GM12878 (cell line): ENCODE results near the gene IFT172. TPM values are rescaled to one million over a fixed set of nuclear protein-coding genes. Genes with fewer than 3 reads are reported as not detected.

ENCODE experiments used
- ASH2L ChIP-seq: fragments of 300-600, 200-600 bp; sonication (generic); IDR thresholded peaks from 2 replicates; pipeline ENCODE4 v1.6.1; 2017; ENCODE audit warnings: low read depth, mild to moderate bottlenecking, borderline replicate concordance
- BACH1 ChIP-seq: fragments of 450-650 bp; IDR thresholded peaks from 2 replicates; pipeline ENCODE4 v1.6.1; 2017; ENCODE audit warnings: mild to moderate bottlenecking, borderline replicate concordance
- BMI1 ChIP-seq: fragments of 450-650 bp; IDR thresholded peaks from 2 replicates; pipeline ENCODE4 v1.6.1; 2016; ENCODE audit warnings: mild to moderate bottlenecking, moderate library complexity, borderline replicate concordance
- BRCA1 ChIP-seq: IDR thresholded peaks from 2 replicates; pipeline ENCODE4 v1.6.1; 2011; ENCODE audit warnings: low read depth, low read length, improper control_type of control experiment
- E2F4 ChIP-seq: IDR thresholded peaks from 2 replicates; pipeline ENCODE4 v1.6.1; 2012; ENCODE audit warnings: low read depth, low read length, improper control_type of control experiment
- EZH2 ChIP-seq: IDR thresholded peaks from 2 replicates; pipeline ENCODE4 v1.6.1; 2012; ENCODE audit warnings: low read depth, mild to moderate bottlenecking, control low read depth, inconsistent platforms, low read length, borderline replicate concordance; ENCODE audit not compliant: control insufficient read depth
- HCFC1 ChIP-seq: fragments of 150-350 bp; IDR thresholded peaks from 2 replicates; pipeline ENCODE4 v1.6.1; 2014; ENCODE audit warnings: low read length
- MEF2B ChIP-seq: fragments of 450-650 bp; IDR thresholded peaks from 2 replicates; pipeline ENCODE4 v1.6.1; 2018; ENCODE audit warnings: mild to moderate bottlenecking, moderate library complexity; ENCODE audit not compliant: partially characterized antibody, poor library complexity, severe bottlenecking
- MTA3 ChIP-seq: IDR thresholded peaks from 2 replicates; pipeline ENCODE4 v1.6.1; 2012; ENCODE audit warnings: low read length, inconsistent platforms, borderline replicate concordance
- NFXL1 ChIP-seq: fragments of 450-650 bp; IDR thresholded peaks from 2 replicates; pipeline ENCODE4 v1.6.1; 2017; ENCODE audit warnings: antibody characterized with exemption, mild to moderate bottlenecking, borderline replicate concordance
- RELA ChIP-seq: fragments of 450-650 bp; IDR thresholded peaks from 2 replicates; pipeline ENCODE4 v1.8.0; 2014; ENCODE audit warnings: borderline replicate concordance; ENCODE audit not compliant: partially characterized antibody
- RUNX3 ChIP-seq: IDR thresholded peaks from 2 replicates; pipeline ENCODE4 v1.6.1; 2012; ENCODE audit warnings: low read length, inconsistent platforms
- SP1 ChIP-seq: IDR thresholded peaks from one replicate; pipeline ENCODE4 v1.6.1; 2011; ENCODE audit warnings: low read depth, low read length
- SREBF2 ChIP-seq: IDR thresholded peaks from 2 replicates; pipeline ENCODE4 v1.6.1; 2012; ENCODE audit warnings: mild to moderate bottlenecking, low read length
- STAT3 ChIP-seq: IDR thresholded peaks from 2 replicates; pipeline ENCODE4 v1.6.1; 2011; ENCODE audit warnings: low read depth, low read length, improper control_type of control experiment
- USF1 ChIP-seq: IDR thresholded peaks from 2 replicates; pipeline ENCODE4 v1.6.1; 2011; ENCODE audit warnings: borderline replicate concordance, low read depth, mild to moderate bottlenecking, moderate library complexity, mixed read lengths, low read length; ENCODE audit not compliant: insufficient read depth; ENCODE audit errors: extremely low read length
- ZBED1 ChIP-seq: IDR thresholded peaks from 2 replicates; pipeline ENCODE4 v1.6.1; 2016; ENCODE audit warnings: borderline replicate concordance
- polyA plus RNA-seq, 11 experiments: library from polyadenylated mRNA; depleted of rRNA in 4 of 11; unstranded in 6 of 11; stranded (reverse) in 5 of 11; fragments of >200 nt; fragmentation: Nextera tagmentation in 4 of 11; fragmentation: Illumina TruSeq in 1 of 11; extraction: Ambion mirVana in 4 of 11; extraction: Trizol in 1 of 11; gene quantifications; 1 replicate in 1 of 11; 2 replicates in 10 of 11; pipeline versions ENCODE4 v1.2.1 to v1.2.3, GENCODE V29; 2011 to 2016; ENCODE audit warnings: inconsistent platforms in 2 of 11, missing spikeins in 2 of 11, low read depth in 1 of 11
- total RNA-seq, 4 experiments: library from RNA; depleted of rRNA in 3 of 4; stranded (reverse); fragments of >200 nt in 3 of 4; fragmentation: Illumina TruSeq in 1 of 4; extraction: Trizol in 1 of 4; gene quantifications; 2 replicates each; pipeline versions ENCODE4 v1.2.1 to v1.2.3, GENCODE V29; 2013 to 2021
- TF ChIP-seq, protein P1 (sequence below): fragments of 450-650 bp; conservative IDR thresholded peaks from 2 replicates; pipeline ENCODE4 v1.6.1; 2017; ENCODE audit warnings: mild to moderate bottlenecking, moderate library complexity
- TF ChIP-seq, protein P2 (sequence below): IDR thresholded peaks from 2 replicates; pipeline ENCODE4 v1.6.1; 2011; ENCODE audit warnings: low read depth, low read length, improper control_type of control experiment, borderline replicate concordance
- TF ChIP-seq, protein P3 (sequence below): IDR thresholded peaks from 2 replicates; pipeline ENCODE4 v1.6.1; 2011; ENCODE audit warnings: low read depth, mild to moderate bottlenecking, low read length, moderate library complexity, borderline replicate concordance; ENCODE audit errors: extremely low read depth
- TF ChIP-seq, protein P4 (sequence below): fragments of 450-650 bp; IDR thresholded peaks from 2 replicates; pipeline ENCODE4 v1.6.1; 2018; ENCODE audit warnings: mild to moderate bottlenecking, low read depth, moderate library complexity; ENCODE audit not compliant: partially characterized antibody

The IFT172 gene
- total and polyA plus RNA-seq, 10 of the 15 experiments (the other 5 are each of a cell fraction or from before 2014, with no cell fraction given): 2.4 to 8.6 (median 6.2) TPM

- TF ChIP-seq, protein P1, sequence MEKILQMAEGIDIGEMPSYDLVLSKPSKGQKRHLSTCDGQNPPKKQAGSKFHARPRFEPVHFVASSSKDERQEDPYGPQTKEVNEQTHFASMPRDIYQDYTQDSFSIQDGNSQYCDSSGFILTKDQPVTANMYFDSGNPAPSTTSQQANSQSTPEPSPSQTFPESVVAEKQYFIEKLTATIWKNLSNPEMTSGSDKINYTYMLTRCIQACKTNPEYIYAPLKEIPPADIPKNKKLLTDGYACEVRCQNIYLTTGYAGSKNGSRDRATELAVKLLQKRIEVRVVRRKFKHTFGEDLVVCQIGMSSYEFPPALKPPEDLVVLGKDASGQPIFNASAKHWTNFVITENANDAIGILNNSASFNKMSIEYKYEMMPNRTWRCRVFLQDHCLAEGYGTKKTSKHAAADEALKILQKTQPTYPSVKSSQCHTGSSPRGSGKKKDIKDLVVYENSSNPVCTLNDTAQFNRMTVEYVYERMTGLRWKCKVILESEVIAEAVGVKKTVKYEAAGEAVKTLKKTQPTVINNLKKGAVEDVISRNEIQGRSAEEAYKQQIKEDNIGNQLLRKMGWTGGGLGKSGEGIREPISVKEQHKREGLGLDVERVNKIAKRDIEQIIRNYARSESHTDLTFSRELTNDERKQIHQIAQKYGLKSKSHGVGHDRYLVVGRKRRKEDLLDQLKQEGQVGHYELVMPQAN: no peak; the same call in none of the 2 replicates
- TF ChIP-seq, protein P2, sequence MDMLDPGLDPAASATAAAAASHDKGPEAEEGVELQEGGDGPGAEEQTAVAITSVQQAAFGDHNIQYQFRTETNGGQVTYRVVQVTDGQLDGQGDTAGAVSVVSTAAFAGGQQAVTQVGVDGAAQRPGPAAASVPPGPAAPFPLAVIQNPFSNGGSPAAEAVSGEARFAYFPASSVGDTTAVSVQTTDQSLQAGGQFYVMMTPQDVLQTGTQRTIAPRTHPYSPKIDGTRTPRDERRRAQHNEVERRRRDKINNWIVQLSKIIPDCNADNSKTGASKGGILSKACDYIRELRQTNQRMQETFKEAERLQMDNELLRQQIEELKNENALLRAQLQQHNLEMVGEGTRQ: no peak
- TF ChIP-seq STAT3 (no peak), E2F4 (no peak), HCFC1 (peak; percentile 51; the same call in 1 of the 2 replicates), RELA (no peak), RUNX3 (0 out of 2 replicates have a peak, but pooled peaks have one; percentile 36), BRCA1 (peak; percentile 87), ZBED1 (no peak), EZH2 (no peak), SREBF2 (0 out of 2 replicates have a peak, but pooled peaks have one; percentile 24), SP1 (peak; percentile 85), NFXL1 (no peak), BMI1 (no peak), MEF2B (peak; percentile 9), MTA3 (no peak), ASH2L (no peak; the same call in 1 of the 2 replicates), BACH1 (0 out of 2 replicates have a peak, but pooled peaks have one; percentile 27), USF1 (no peak)
- TF ChIP-seq, protein P3, sequence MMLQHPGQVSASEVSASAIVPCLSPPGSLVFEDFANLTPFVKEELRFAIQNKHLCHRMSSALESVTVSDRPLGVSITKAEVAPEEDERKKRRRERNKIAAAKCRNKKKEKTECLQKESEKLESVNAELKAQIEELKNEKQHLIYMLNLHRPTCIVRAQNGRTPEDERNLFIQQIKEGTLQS: no peak
- TF ChIP-seq, protein P4, sequence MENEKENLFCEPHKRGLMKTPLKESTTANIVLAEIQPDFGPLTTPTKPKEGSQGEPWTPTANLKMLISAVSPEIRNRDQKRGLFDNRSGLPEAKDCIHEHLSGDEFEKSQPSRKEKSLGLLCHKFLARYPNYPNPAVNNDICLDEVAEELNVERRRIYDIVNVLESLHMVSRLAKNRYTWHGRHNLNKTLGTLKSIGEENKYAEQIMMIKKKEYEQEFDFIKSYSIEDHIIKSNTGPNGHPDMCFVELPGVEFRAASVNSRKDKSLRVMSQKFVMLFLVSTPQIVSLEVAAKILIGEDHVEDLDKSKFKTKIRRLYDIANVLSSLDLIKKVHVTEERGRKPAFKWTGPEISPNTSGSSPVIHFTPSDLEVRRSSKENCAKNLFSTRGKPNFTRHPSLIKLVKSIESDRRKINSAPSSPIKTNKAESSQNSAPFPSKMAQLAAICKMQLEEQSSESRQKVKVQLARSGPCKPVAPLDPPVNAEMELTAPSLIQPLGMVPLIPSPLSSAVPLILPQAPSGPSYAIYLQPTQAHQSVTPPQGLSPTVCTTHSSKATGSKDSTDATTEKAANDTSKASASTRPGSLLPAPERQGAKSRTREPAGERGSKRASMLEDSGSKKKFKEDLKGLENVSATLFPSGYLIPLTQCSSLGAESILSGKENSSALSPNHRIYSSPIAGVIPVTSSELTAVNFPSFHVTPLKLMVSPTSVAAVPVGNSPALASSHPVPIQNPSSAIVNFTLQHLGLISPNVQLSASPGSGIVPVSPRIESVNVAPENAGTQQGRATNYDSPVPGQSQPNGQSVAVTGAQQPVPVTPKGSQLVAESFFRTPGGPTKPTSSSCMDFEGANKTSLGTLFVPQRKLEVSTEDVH: peak; percentile 61
Observed at GRCh38 chr2:27409321-27410073, 80.0 kb downstream of the IFT172 start, which contains the start of gene PPM1G (continued).
